Activated CD4-positive, alpha-beta memory T cell treated with anti-CD3 and anti-CD28 coated beads for 36 hours (primary cell): ENCODE data around the gene ACTL8. TPM values are rescaled to one million over a fixed set of nuclear protein-coding genes. Genes with fewer than 3 reads are reported as not detected.
"Not testable (repeated sequence)": the region's sequence is repeated elsewhere in the genome, so short reads cannot be mapped to it uniquely, and the experiment has no call there.

Experiments
- CTCF ChIA-PET: fragments of 350-600 bp; sonication (Branson Sonifier 250); formaldehyde crosslinking; loops from one replicate; lab custom pipeline; 2021; ENCODE audit warnings: antibody characterized with exemption, inconsistent platforms; lab: Charles Lee
- POLR2A ChIA-PET: fragments of 350-600 bp; sonication (Branson Sonifier 250); formaldehyde crosslinking; loops from one replicate; lab custom pipeline; 2021; ENCODE audit warnings: antibody characterized with exemption; lab: Charles Lee
- DNase-seq: peaks from one replicate; pipeline ENCODE4 v3.0.0-alpha.2; 2020
- H3K27ac Mint-ChIP-seq: one replicate; pipeline ENCODE4 v1.8.0; 2021; ENCODE audit warnings: mixed read lengths
- H3K27me3 Mint-ChIP-seq: one replicate; pipeline ENCODE4 v1.8.0; 2021; ENCODE audit warnings: mixed read lengths
- H3K36me3 Mint-ChIP-seq: one replicate; pipeline ENCODE4 v1.8.0; 2021; ENCODE audit warnings: mixed read lengths
- H3K4me1 Mint-ChIP-seq: one replicate; pipeline ENCODE4 v1.8.0; 2021; ENCODE audit warnings: low read depth, mixed read lengths
- H3K4me3 Mint-ChIP-seq: one replicate; pipeline ENCODE4 v1.8.0; 2021; ENCODE audit warnings: mild to moderate bottlenecking, mixed read lengths
- H3K9me3 Mint-ChIP-seq: one replicate; pipeline ENCODE4 v1.8.0; 2021; ENCODE audit warnings: mixed read lengths
- intact Hi-C: fragments of 100-400 bp; cut with micrococcal nuclease; formaldehyde crosslinking; loops from one replicate; pipeline ENCODE4 v1.15.1; 2023
- total RNA-seq, 2 experiments: library from RNA; stranded (reverse); gene quantifications; one replicate each; pipeline ENCODE4 v1.2.3, GENCODE V29; 2021

Gene ACTL8
- total RNA-seq, 2 experiments from 2014 or later = not detected

DNA sequence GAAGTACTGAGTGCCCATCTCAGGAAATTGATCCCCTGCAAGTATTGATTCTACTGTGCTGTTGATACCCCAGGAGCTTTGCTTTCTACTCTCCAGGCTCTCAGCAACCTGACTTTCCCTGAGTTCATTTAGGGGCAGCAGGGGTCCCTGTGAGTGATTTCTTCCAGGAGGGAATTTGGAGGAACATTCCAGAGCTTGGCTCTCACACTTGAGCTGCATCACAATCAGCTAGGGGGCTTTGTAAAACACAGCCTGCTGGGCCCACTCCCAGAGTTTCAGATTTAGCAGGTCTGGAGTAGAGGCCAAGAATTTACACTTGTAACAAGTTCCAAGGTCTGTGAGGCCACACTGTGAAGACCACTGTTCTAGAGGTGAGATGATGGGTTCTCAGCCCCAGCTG, 16.1 kb upstream of the ACTL8 start:
- H3K36me3 Mint-ChIP-seq = no peaks in the 10 kb centered on the region
- POLR2A ChIA-PET = no interaction called here
- H3K27ac Mint-ChIP-seq = no peak overlapping the region
- intact Hi-C loops = no loop called here
- H3K4me1 Mint-ChIP-seq = no peaks in the 10 kb centered on the region
- H3K27me3 Mint-ChIP-seq = peaks cover 8% of the 10 kb centered on the region
- DNase-seq = no peak
- no peaks in the 10 kb centered on the region for H3K9me3 Mint-ChIP-seq
- no peak overlapping the region for H3K4me3 Mint-ChIP-seq
- CTCF ChIA-PET = no interaction called here

DNA sequence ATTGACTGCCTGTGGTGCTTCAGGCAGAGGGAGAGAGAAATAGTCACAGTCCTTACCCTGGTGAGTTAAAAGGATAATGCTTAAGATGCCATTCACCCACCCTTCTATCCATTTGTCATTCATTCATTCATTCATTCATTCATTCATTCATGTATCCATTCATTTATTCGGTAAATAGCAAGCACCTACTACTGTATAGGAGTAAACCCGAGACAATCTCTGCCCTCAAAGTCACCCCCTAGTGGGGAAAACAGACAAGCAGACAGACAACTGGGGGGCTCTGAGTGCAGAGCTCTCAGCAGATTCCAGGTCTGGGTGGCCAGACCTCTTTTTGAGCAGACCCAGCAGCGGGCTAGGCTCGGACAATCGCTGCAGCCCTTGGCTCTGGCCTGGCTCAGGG, 14.1 kb upstream of the ACTL8 start:
- Mint-ChIP-seq H3K36me3 (no peaks in the 10 kb centered on the region), H3K27me3 (peaks cover 13% of the 10 kb centered on the region), H3K4me3 (no peak overlapping the region), H3K27ac (no peak overlapping the region), H3K4me1 (no peaks in the 10 kb centered on the region), H3K9me3 (no peaks in the 10 kb centered on the region)
- intact Hi-C loops = no loop called here
- ChIA-PET POLR2A (no interaction called here), CTCF (no interaction called here)
- no peak for DNase-seq

- no peak overlapping the region for H3K4me3 Mint-ChIP-seq
- no peaks in the 10 kb centered on the region for H3K9me3 Mint-ChIP-seq
- CTCF ChIA-PET = no interaction called here
- no peak overlapping the region for H3K27ac Mint-ChIP-seq
- H3K4me1 Mint-ChIP-seq = no peaks in the 10 kb centered on the region
- peaks cover 13% of the 10 kb centered on the region for H3K27me3 Mint-ChIP-seq
- intact Hi-C loops = no loop called here
- H3K36me3 Mint-ChIP-seq = no peaks in the 10 kb centered on the region
- no peak for DNase-seq
- POLR2A ChIA-PET = no interaction called here
Measured at GRCh38 chr1:17742583-17742982, 12.6 kb upstream of the ACTL8 start.

GRCh38 chr1:17743008-17743647, 12.0 kb upstream of the ACTL8 start:
- H3K9me3 Mint-ChIP-seq = no peaks in the 10 kb centered on the region
- CTCF ChIA-PET = no interaction called here
- H3K4me3 Mint-ChIP-seq = no peak overlapping the region
- no peak overlapping the region for H3K27ac Mint-ChIP-seq
- no peak for DNase-seq
- H3K4me1 Mint-ChIP-seq = no peaks in the 10 kb centered on the region
- intact Hi-C loops = no loop called here
- H3K27me3 Mint-ChIP-seq = peaks cover 13% of the 10 kb centered on the region
- POLR2A ChIA-PET = no interaction called here
- H3K36me3 Mint-ChIP-seq = no peaks in the 10 kb centered on the region

- Mint-ChIP-seq H3K4me1 (no peaks in the 10 kb centered on the region), H3K27ac (no peak overlapping the region), H3K27me3 (peaks cover 13% of the 10 kb centered on the region), H3K4me3 (no peak overlapping the region), H3K9me3 (no peaks in the 10 kb centered on the region), H3K36me3 (no peaks in the 10 kb centered on the region)
- CTCF ChIA-PET = no interaction called here
- DNase-seq = no peak
- intact Hi-C loops = no loop called here
- POLR2A ChIA-PET = no interaction called here
Measured at GRCh38 chr1:17743925-17744324, 11.2 kb upstream of the ACTL8 start.

DNA sequence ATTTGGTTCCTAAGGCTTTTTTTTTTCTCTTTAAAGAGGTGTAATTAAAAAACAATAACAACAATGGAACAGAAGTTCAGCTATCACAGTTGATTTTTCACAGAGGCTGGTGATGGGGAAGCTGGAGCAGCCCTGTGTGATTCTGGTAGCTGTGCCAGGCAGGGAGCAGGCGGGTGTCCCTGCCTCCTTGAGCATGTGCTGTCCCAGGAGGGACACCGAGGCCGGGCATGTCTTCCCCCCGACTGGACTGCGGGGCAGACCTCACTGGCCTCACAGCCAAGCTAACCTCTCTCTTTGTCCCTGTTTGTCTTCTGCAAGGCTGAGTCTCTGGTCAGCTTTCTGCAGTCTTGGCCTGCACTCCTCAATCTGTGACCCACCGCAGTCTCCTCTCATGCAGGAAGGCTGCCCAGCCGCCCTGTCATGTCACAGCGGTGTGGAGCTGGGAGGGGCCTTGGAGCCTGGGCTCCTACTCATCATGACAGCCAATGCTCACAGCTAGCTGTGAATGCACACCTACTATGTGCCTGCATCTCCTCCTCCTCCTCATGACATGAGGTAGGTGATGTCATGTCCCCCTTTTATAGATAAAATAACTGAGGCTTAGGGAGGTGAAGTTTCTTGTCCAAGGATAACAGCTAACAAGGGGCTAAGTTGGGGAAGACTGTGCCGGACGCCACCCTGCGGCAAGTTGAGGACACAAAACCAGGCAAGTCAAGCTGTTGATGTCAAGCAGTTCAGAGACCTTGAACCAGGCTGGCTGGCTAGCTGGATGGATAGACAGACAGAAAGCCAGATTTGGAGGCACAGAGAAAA, 10.3 kb upstream of the ACTL8 start:
- ChIA-PET POLR2A (interaction anchor here (0.6 kb wide), 1 partner anchor 689 kb away, joined by 5 read pairs; no protein-coding TSS in a partner anchor), CTCF (interaction anchor here (0.8 kb wide), 1 partner anchor 83 kb away, joined by 4 read pairs; no protein-coding TSS in a partner anchor)
- no peaks in the 10 kb centered on the region for H3K36me3 Mint-ChIP-seq
- H3K4me3 Mint-ChIP-seq = no peak overlapping the region
- no peak for DNase-seq
- no peaks in the 10 kb centered on the region for H3K4me1 Mint-ChIP-seq
- no peak overlapping the region for H3K27ac Mint-ChIP-seq
- H3K9me3 Mint-ChIP-seq = no peaks in the 10 kb centered on the region
- peaks cover 13% of the 10 kb centered on the region for H3K27me3 Mint-ChIP-seq
- intact Hi-C loops = no loop called here

DNA sequence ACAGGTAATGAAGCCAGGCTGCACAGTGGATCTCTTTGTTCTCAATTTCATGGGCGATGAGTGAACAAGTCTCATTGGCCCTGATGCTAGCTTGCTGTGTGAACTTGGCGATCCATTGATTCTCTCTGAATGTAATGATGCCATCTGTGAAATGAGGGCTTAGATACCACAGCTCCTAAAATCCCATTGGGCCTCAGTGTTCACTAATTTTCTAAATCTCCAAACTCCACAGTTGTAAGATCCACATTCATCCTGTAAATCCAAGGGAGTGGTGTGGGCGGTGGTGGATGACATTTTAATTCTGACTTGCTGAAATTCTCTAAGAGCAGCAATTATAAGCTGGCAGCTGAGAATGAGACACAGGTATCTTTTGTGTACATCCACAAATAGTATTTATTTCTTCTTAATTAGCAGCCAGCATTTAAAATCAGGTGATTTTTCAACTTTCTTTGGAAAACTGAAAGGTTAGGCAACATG, 9.6 kb upstream of the ACTL8 start:
- Mint-ChIP-seq H3K36me3 (no peaks in the 10 kb centered on the region), H3K4me3 (no peak overlapping the region), H3K27me3 (peaks cover 12% of the 10 kb centered on the region), H3K9me3 (no peaks in the 10 kb centered on the region), H3K27ac (no peak overlapping the region), H3K4me1 (no peaks in the 10 kb centered on the region)
- intact Hi-C loops = no loop called here
- ChIA-PET POLR2A (no interaction called here), CTCF (no interaction called here)
- no peak for DNase-seq

- POLR2A ChIA-PET, DNase-seq, CTCF ChIA-PET, H3K4me3 Mint-ChIP-seq, H3K27ac Mint-ChIP-seq, H3K9me3 Mint-ChIP-seq, H3K4me1 Mint-ChIP-seq, intact Hi-C loops, H3K27me3 Mint-ChIP-seq, H3K36me3 Mint-ChIP-seq: not testable (repeated sequence)
Measured at GRCh38 chr1:17746281-17746680, 8.9 kb upstream of the ACTL8 start.

GRCh38 chr1:17746920-17747319, 8.2 kb upstream of the ACTL8 start:
- DNase-seq = no peak
- Mint-ChIP-seq H3K27me3 (peaks cover 6% of the 10 kb centered on the region), H3K4me3 (no peak overlapping the region), H3K9me3 (no peaks in the 10 kb centered on the region), H3K27ac (no peak overlapping the region), H3K36me3 (no peaks in the 10 kb centered on the region), H3K4me1 (no peaks in the 10 kb centered on the region)
- CTCF ChIA-PET = no interaction called here
- POLR2A ChIA-PET = no interaction called here
- intact Hi-C loops = no loop called here

GRCh38 chr1:17750333-17750732, 4.8 kb upstream of the ACTL8 start:
- POLR2A ChIA-PET = no interaction called here

DNA sequence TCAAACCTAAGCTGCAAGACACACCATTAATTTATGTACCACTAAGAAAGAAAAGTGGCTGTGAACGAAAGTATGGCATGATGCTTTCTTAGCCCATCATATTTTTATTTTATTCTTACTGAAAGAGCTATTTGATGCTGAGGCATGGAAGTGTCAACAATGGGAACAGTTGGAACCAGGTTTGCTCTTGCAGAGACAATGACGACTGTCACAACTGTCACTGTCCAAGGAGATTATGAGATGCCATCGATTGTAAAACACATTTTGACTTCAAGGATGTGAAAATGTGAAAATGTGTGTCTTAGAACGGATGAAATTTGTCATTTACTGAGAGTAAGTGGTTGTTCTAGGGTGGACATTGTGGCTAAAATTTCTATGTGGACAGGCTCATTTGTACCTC, 2.8 kb upstream of the ACTL8 start:
- Mint-ChIP-seq H3K27ac (no peak overlapping the region), H3K36me3 (peaks cover 5% of the 10 kb centered on the region), H3K4me1 (no peaks in the 10 kb centered on the region), H3K9me3 (peaks cover 29% of the 10 kb centered on the region), H3K4me3 (no peak overlapping the region), H3K27me3 (no peaks in the 10 kb centered on the region)
- POLR2A ChIA-PET = no interaction called here
- intact Hi-C loops = no loop called here
- CTCF ChIA-PET = no interaction called here
- no peak for DNase-seq

More at GRCh38 chr1:17750333-17750732, 4.8 kb upstream of the ACTL8 start:
- Mint-ChIP-seq H3K9me3 (peaks cover 20% of the 10 kb centered on the region), H3K36me3 (peaks cover 4% of the 10 kb centered on the region), H3K27me3 (no peaks in the 10 kb centered on the region), H3K4me3 (no peak overlapping the region), H3K4me1 (no peaks in the 10 kb centered on the region), H3K27ac (no peak overlapping the region)
- intact Hi-C loops = no loop called here
- no peak for DNase-seq
- CTCF ChIA-PET = no interaction called here

- CTCF ChIA-PET = no interaction called here
- peaks cover 16% of the 10 kb centered on the region for H3K36me3 Mint-ChIP-seq
- H3K27me3 Mint-ChIP-seq = no peaks in the 10 kb centered on the region
- H3K27ac Mint-ChIP-seq = no peak overlapping the region
- intact Hi-C loops = no loop called here
- DNase-seq = no peak
- no peaks in the 10 kb centered on the region for H3K4me1 Mint-ChIP-seq
- H3K9me3 Mint-ChIP-seq = peaks cover 65% of the 10 kb centered on the region
- H3K4me3 Mint-ChIP-seq = no peak overlapping the region
- POLR2A ChIA-PET = no interaction called here
Measured at GRCh38 chr1:17757426-17757825, 2.3 kb downstream of the ACTL8 start.
